ENCODE results near the gene RAB7A. TPM values are rescaled to one million over a fixed set of nuclear protein-coding genes. Genes with fewer than 3 reads are reported as not detected.

RAB7A gene
- total RNA-seq, 1 experiment from 2014 or later: 155 TPM

DNA sequence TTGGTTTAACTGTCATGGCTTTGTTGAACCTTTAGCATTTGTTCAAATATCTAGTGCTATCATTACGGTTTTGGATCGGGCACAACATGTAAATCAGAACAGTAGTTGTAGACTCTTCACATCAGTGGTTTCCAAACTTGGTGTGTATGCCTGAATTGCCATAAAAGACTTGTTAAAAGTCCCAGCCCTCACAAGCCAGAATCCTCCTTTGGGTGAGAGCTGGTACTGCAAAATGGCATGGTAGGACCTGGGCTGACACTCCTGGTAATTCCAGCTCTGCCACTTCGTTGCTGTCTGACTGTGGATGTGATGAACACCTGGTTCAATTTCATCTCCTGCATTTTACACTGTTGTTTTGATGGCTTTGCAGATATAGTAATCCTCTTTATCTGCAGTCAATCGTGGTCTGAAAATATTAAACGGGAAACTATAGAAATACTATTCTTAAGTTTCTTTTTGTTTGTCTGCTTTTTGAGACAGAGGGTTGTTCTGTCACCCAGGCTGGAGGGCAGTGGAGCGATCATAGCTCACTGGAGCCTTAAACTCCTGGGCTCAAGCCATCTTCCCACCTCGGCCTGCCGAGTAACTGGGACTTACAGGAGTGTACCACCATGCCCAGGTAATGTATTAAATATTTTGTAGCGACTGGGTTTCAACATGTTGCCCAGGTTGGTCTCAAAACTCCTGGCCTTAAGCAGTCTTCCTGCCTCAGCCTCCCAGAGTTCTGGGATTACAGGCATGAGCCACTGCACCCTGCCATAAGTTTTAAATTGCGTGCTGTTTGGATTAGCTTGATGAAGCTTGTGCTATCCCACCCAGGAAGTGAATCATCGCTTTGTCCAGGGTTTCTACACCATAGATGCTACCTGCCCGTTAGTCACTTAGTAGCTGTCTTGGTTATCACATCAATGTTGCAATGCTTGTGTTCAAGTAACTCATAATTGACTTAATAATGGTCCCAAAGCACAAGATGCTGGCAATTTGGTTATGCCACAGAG, 61.6 kb downstream of the RAB7A start:
- Histone ChIP-seq H3K9ac (ENCODE audit: extremely low read depth, insufficient read length, low read length) (no peak overlapping the region), H2BK20ac (ENCODE audit: low read depth, low read length, poor library complexity, severe bottlenecking) (no peak overlapping the region), H4K91ac (ENCODE audit: insufficient read length, low read depth, low read length) (no peak overlapping the region), H3K9me3 (ENCODE audit: control insufficient read depth, low read depth, low read length) (no peaks in the 10 kb centered on the region), H3T11ph (ENCODE audit: low read length) (no peak overlapping the region), H4K20me1 (ENCODE audit: control insufficient read depth, insufficient read depth, insufficient read length) (no peaks in the 10 kb centered on the region), H2AK5ac (ENCODE audit: insufficient read length, low read length) (no peak overlapping the region), H3K27me3 (ENCODE audit: insufficient read depth, low read length) (no peaks in the 10 kb centered on the region), H3K27ac (ENCODE audit: insufficient read length, low read depth, low read length) (no peak overlapping the region), H2BK5ac (ENCODE audit: insufficient read length, low read length) (no peak overlapping the region), H3K56ac (ENCODE audit: insufficient read length, low read depth, low read length) (no peak overlapping the region), H2BK120ac (ENCODE audit: low read depth, low read length, poor library complexity, severe bottlenecking) (no peak overlapping the region), H3K23me2 (ENCODE audit: insufficient read length, low read depth, low read length, poor library complexity, severe bottlenecking) (no peaks in the 10 kb centered on the region), H2BK12ac (ENCODE audit: insufficient read length, low read depth, low read length) (no peak overlapping the region), H3K4me2 (ENCODE audit: insufficient read depth, insufficient read length, low read length) (no peak overlapping the region), H3K79me1 (ENCODE audit: insufficient read depth, low read depth, low read length, poor library complexity, severe bottlenecking) (peaks cover 15% of the 10 kb centered on the region), H2AFZ (ENCODE audit: low read length) (no peak overlapping the region), H3K23ac (ENCODE audit: insufficient read length, low read depth, low read length) (no peak overlapping the region), H2BK15ac (ENCODE audit: low read depth, low read length) (no peak overlapping the region), H3K4me1 (ENCODE audit: insufficient read depth, low read length) (no peaks in the 10 kb centered on the region; the same call in 1 of the 2 replicates), H3K79me2 (ENCODE audit: insufficient read depth, low read length) (peaks cover 17% of the 10 kb centered on the region; the same call in 1 of the 2 replicates), H4K5ac (ENCODE audit: insufficient read length, low read depth, low read length) (no peak overlapping the region), H3K4ac (ENCODE audit: low read depth, low read length) (no peak overlapping the region), H3K18ac (ENCODE audit: insufficient read length, low read depth, low read length) (no peak overlapping the region), H3K14ac (ENCODE audit: insufficient read depth, low read length) (no peak overlapping the region), H4K8ac (replicated peaks; ENCODE audit: insufficient read length, low read depth, low read length) (no peak overlapping the region)
- H3K27me3 Mint-ChIP-seq (ENCODE audit: low read depth): no peaks in the 10 kb centered on the region
- TF ChIP-seq, protein P1, sequence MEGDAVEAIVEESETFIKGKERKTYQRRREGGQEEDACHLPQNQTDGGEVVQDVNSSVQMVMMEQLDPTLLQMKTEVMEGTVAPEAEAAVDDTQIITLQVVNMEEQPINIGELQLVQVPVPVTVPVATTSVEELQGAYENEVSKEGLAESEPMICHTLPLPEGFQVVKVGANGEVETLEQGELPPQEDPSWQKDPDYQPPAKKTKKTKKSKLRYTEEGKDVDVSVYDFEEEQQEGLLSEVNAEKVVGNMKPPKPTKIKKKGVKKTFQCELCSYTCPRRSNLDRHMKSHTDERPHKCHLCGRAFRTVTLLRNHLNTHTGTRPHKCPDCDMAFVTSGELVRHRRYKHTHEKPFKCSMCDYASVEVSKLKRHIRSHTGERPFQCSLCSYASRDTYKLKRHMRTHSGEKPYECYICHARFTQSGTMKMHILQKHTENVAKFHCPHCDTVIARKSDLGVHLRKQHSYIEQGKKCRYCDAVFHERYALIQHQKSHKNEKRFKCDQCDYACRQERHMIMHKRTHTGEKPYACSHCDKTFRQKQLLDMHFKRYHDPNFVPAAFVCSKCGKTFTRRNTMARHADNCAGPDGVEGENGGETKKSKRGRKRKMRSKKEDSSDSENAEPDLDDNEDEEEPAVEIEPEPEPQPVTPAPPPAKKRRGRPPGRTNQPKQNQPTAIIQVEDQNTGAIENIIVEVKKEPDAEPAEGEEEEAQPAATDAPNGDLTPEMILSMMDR (conservative IDR thresholded peaks at IDR 0.05): peak; percentile 63
- DNase-seq: peak; percentile 51
- H3K4me1 Mint-ChIP-seq: peaks cover 42 to 46% of the 10 kb centered on the region in 2 experiments
- no CpG with 5 or more reads among the region's 12 CpGs for WGBS (ENCODE audit: extremely low coverage, insufficient read length, low lambda C conversion rate)
- H3K4me3 Mint-ChIP-seq: no peak overlapping the region
- H3K27ac Mint-ChIP-seq: no peak overlapping the region
- no peaks in the 10 kb centered on the region; a peak in 1 of 7 replicates for H3K36me3 Mint-ChIP-seq (ENCODE audit: insufficient read depth in 1 of 3, low read depth in 3 of 3)
- no peaks in the 10 kb centered on the region for H3K9me3 Mint-ChIP-seq

Measured in H9 (cell line).